Hepatocyte (in vitro differentiated cells): ENCODE data around the gene C9orf152.

Experiments used
- EZH2 ChIP-seq: fragments of 200-600 bp; sonication (generic); IDR thresholded peaks from 2 replicates; pipeline ENCODE4 v1.6.1; 2016; ENCODE audit warnings: antibody characterized with exemption, mild to moderate bottlenecking, borderline replicate concordance
- TF ChIP-seq, protein P1 (sequence below): fragments of 200-600 bp; sonication (generic); IDR thresholded peaks from 2 replicates; pipeline ENCODE4 v1.5.1; 2016; ENCODE audit warnings: antibody characterized with exemption, mild to moderate bottlenecking; ENCODE audit not compliant: poor library complexity

DNA sequence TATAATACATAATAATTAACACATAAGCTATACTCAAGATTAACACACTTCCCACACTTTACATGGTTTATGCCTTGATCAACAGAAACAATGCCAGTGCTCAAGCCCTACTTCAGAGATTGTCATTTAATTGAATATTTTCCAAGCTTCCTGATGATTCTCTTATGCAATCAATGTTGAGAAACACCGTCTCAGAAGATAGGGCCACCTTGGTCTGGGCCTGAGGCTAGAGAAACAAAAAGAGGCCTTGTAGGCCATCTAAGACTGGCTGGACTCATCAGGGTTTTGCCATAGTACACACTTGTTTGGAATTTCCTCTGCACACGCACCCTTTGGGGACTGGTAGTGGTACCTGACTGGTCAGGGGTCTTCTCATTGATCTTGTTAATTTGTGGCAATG, 16.3 kb downstream of the C9orf152 start:
- TF ChIP-seq, protein P1, sequence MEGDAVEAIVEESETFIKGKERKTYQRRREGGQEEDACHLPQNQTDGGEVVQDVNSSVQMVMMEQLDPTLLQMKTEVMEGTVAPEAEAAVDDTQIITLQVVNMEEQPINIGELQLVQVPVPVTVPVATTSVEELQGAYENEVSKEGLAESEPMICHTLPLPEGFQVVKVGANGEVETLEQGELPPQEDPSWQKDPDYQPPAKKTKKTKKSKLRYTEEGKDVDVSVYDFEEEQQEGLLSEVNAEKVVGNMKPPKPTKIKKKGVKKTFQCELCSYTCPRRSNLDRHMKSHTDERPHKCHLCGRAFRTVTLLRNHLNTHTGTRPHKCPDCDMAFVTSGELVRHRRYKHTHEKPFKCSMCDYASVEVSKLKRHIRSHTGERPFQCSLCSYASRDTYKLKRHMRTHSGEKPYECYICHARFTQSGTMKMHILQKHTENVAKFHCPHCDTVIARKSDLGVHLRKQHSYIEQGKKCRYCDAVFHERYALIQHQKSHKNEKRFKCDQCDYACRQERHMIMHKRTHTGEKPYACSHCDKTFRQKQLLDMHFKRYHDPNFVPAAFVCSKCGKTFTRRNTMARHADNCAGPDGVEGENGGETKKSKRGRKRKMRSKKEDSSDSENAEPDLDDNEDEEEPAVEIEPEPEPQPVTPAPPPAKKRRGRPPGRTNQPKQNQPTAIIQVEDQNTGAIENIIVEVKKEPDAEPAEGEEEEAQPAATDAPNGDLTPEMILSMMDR, result no peak
- no peak for TF ChIP-seq EZH2
